Right ventricle myocardium superior (tissue), 1 donor: ENCODE measurements around the gene MT1M. TPM values are rescaled to one million over a fixed set of nuclear protein-coding genes. Genes with fewer than 3 reads are reported as not detected.
A peak's percentile ranks its signal among the peaks of the same experiment; 100 is the strongest.

Source experiments
- ATAC-seq: fragments of 200-7000 bp; cut with Tn5 transposase; one replicate; pipeline ENCODE4 v1.9.1; 2020; ENCODE audit warnings: mild to moderate bottlenecking; ENCODE audit not compliant: poor library complexity
- DNase-seq: peaks from one replicate; pipeline ENCODE4 v3.0.0-alpha.2; 2020
- intact Hi-C: fragments of 100-400 bp; cut with DNase I; formaldehyde crosslinking; loops from one replicate; pipeline ENCODE4 v1.11.2; 2022
- total RNA-seq: library from RNA; stranded (reverse); fragmentation: NEBNext Ultra II Directional; extraction: Animal tissue kit (Norgen Biotek cat#: 25700); gene quantifications from one replicate; pipeline ENCODE4 v1.2.1, GENCODE V29; 2021
- donor health status: DM: no; HTN: yes; CAD: no; lungs with severe emphysema.

The MT1M gene
- total RNA-seq, 1 donor from 2014 or later = 5.4 TPM

DNA sequence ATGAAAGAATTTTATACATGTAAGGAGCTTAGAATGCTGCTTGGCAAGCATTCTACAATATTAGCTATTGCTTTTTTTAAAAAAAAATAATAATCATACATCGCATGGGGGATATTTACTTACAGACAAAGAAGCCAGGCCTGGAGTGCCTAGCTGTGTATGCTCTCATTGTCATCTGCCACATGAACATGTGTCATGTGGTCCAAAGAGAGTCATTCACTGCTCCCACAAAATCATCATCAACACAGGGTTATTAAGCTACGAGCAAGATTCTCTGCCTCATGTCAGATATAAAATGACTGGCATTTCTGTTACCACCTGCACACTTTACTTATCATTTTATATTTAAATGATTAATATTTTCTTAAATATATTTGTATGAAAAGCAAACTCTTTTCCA lies 8.8 kb upstream of the MT1M start:
- ATAC-seq (no peak), DNase-seq (no peak)
- intact Hi-C loops = no loop called here

DNA sequence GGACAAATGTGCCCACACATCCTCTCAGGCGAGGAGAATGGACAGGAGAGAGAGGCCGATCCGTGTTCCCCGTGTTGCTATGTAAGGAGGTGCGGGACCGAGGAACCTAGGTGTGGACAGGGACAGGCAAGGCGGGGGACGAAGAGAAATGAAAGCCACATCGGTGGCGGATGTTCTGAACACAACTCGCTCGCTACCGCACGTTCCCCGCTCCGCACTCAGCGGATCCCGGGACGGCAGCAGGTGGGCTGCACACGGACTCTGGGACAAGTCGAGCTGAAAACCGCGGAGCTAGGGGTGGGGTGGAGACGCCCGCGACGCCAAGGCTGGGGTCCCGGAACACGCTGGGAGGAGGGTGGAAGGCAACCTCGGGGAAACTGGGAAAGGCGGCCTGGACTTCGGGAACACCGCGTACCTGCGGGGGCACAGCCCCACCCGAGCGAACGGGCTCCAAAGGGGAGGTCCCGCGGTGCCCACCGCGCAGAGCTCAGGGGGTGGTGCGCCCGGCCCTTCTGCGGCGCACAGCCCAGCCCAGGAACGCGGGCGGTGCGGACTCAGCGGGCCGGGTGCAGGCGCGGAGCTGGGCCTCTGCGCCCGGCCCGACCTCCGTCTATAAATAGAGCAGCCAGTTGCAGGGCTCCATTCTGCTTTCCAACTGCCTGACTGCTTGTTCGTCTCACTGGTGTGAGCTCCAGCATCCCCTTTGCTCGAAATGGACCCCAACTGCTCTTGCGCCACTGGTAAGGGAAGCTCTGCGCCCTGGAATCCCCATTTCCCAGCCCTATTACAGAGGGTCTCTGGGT lies 7.1 kb upstream of the MT1M start, which contains the start of gene MT1E:
TSS of gene MT1E (plus strand) at position 642 of the 803 bp plus-strand sequence. CDS start at position 713, 71 bp downstream.
- DNase-seq (peak; percentile 92), ATAC-seq (peak; percentile 95)
- intact Hi-C loops = no loop called here

DNA sequence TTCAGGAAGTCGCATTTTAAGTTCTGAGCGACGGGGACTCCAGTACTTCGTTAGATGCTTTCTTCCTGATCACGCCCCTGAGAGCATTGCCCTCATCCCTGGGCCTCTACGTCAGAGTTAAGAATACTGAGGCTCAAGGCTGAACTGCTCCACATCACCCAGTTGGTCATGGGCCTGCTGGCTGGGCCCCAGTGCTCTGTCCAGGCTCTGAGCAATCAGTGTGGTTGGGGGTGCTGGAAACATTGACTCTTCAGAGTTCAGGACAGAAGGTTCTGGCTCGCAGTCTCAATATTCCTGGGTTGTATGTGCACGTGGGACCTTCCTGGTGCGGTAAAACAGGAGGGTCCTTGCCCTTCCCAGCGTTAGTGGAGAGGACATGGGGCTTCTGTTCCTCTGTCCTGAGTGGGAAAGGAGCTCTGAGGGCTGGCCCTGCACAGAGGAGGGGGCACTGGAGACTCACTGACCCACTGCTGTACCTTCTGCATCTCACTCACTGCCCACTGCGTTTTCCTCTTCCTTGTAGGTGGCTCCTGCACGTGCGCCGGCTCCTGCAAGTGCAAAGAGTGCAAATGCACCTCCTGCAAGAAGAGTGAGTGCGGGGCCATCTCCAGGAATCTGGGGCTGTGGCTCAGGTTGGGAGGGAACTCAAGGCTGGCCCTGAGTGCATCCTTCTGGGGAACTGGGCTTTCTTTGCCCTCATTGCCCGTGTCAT lies 6.4 kb upstream of the MT1M start:
- DNase-seq (peak; percentile 83), ATAC-seq (peak; percentile 75)
- intact Hi-C loops = no loop called here

DNA sequence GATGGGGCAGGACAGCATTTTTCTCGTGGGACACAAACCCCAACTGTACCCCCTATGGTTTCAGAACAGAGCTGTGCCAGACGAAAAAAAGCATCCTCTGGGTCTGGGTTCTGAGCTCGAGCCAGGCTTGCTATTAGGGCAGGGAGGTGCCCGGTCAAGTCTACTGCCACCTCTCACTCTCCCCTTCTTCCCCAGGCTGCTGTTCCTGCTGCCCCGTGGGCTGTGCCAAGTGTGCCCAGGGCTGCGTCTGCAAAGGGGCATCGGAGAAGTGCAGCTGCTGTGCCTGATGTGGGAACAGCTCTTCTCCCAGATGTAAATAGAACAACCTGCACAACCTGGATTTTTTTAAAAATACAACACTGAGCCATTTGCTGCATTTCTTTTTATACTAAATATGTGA lies 5.8 kb upstream of the MT1M start:
- ATAC-seq = peak; percentile 7
- intact Hi-C loops = no loop called here
- no peak for DNase-seq

DNA sequence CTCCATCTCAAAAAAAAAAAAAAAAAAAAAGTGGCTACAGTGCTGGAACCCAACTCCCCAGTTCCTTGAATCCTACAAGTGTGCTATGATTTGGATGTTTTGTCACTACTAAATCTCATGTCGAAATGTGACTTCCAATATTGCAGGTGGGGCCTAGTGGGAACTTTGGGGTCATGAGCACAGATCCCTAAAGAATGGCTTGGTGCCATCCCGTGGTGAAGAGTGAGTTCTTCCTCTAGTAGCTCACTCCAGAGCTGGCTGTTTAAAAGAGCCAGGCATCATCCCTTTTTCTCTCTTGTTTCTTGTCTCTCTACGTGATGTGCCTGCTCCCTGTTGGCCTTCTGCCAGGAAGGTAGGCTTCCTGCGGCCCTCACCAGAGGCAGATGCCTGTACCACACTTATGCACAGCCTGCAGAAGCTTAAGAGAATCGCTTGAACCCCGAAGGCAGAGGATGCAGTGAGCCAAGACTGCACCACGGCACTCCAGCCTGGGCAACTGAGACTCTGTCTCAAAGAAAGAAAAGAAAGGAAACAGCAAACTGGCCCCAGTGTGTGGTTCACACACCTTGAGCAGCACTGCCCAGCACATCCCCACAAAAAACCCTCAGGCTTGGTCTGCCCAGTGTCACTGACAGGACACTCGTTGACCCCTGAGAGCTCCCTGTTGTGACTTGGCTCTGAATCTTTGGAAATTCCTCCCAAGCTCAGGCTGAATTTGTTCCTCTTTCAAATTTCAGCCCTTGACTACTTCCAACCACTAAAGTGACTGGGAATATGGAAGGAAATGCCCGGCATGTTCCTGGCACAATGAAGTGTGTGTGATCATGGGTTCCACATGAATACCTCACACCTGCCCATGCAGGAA lies 3.7 kb upstream of the MT1M start:
- intact Hi-C loops = no loop called here
- ATAC-seq (no peak), DNase-seq (no peak)

DNA sequence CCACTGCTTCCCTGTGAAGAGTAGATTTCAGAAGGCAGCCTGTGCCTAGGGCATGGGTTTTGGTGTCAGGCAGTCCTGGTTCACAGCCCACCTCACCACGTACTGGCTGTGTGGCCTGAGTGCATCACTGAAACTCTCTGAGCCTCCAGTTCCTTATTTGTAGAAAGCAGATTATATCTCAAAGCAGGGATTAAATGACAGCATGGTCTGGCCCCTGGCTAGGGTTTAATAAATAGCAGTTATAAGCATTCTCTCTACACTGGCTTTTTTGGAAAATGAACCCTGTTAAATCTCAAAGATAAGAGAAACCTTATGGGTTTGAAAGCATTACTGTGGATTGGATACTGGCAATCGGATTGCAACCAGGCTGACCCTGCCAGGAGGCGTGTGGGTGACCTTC lies 2.9 kb upstream of the MT1M start:
- no peak for DNase-seq
- no peak for ATAC-seq
- intact Hi-C loops = no loop called here

DNA sequence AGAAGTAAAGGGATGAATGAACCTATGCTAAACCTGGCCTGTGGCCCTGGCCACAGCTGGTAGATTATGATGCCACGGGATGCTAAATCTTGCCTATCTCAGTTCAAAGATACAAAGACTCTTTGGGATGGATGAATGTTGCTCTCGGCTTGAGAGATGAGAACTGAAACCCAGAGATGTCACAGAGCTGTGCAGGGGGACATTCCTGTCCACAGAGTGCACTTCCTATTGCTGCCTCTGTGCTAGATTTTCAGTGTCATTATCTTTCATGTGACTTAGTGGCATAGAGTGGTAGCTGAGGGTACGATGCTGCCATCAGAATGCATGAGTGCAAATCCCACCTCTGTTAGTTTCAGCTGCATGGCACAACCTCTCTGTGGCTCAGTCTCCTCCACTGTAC lies 2.3 kb upstream of the MT1M start:
- ATAC-seq (no peak), DNase-seq (no peak)
- intact Hi-C loops = no loop called here

DNA sequence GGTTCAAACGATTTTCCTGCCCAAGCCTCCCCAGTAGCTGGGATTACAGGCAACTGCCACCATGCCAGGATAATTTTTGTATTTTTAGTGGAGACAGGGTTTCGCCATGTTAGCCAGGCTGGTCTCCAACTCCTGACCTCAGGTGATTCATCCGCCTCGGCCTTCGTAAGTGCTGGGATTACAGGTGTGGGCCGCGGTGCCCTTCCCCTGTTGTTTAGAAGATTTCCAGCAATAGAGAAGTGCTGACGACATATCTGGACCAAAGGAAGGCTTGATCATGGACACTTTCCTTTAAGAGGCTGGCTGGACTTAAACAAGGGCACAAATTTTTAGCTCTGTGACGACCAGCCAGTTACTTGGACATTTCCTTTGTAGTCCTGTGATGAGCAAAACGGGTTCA lies 1.3 kb upstream of the MT1M start:
- DNase-seq (no peak), ATAC-seq (no peak)
- intact Hi-C loops = no loop called here

DNA sequence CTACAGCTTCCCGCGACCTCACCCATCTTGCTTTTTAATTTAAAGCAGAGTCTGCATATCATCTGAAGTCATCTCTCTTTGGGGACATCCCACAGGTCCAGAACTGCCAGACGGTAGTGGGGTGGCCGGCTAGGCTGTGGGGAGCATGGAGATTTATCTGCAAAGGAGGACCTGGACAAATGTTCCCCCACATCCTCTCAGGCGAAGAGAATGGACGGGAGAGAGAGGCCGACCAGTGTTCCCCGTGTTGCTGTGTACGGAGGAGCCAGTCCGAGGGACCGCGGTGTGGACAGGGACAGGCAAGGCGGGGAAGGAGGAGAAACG lies 665 bp upstream of the MT1M start:
- no peak for ATAC-seq
- no peak for DNase-seq
- intact Hi-C loops = no loop called here

DNA sequence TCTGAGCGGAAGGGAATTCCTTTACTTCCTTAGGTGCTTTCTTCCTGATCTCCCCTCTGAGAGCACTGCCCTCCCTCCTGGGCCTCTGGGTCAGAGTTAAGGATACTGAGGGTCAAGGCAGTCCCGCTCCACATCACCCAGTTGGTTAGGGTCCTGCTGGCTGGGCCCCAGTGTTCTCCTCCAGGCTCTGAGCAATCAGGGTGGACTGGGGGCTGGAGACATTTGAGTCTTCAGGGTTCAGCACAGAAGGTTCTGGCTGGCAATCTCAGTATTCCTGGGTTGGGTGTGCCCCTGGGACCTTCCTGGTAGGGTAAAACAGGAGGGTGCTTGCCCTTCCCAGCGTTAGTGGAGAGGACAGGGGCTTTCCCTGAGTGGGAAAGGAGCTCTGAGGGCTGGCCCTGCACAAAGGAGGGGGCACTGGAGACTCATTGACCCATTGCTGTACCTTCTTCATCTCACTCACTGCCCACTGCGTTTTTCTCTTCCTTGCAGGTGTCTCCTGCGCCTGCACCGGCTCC lies 448 bp downstream of the MT1M start:
- intact Hi-C loops = no loop called here

DNA sequence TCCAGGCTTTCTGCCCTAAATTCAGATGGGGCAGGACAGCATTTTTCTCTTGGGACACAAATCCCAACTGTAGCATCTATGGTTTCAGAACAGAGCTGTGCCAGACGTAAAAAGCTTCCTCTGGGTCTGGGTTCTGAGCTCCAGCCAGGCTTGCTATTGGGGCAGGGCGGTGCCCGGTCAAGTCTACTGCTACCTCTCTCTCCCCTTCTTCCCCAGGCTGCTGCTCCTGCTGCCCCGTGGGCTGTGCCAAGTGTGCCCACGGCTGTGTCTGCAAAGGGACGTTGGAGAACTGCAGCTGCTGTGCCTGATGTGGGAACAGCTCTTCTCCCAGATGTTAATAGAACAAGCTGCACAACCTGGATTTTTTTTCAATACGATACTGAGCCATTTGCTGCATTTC lies 1.1 kb downstream of the MT1M start:
- no peak for DNase-seq
- no peak for ATAC-seq
- intact Hi-C loops = no loop called here

More for the DNA sequence above, 448 bp downstream of the MT1M start:
- ATAC-seq = no peak
- no peak for DNase-seq

DNA sequence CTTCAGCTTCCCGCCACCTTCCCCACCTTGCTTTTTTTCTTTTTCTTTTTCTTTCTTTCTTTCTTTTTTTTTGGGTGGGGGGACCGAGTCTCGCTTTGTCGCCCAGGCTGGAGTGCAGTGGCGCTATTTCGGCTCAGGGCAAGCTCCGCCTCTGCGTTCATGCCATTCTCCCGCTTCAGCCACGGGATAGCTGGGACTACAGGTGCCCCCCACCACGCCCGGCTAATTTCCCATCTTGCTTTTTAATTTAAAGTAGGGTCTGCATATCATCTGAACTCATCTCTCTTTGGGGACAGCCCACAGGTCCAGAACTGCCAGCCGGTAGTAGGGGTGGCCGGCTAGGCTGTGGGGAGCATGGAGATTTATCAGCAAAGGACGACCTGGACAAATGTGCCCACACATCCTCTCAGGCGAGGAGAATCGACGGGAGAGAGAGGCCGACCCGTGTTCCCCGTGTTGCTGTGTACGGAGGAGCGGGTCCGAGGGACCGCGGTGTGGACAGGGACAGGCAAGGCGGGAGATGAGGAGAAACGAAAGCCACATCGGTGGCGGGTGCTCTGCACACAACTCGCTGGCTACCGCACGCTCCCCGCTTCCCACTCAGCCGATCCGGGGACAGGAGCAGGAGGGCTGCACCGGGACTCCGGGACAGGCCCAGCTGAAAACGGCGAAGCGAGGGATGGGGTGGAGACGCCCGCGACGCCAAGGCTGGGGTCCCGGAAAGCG lies 2.4 kb downstream of the MT1M start:
- intact Hi-C loops = no loop called here
- no peak for ATAC-seq

DNA sequence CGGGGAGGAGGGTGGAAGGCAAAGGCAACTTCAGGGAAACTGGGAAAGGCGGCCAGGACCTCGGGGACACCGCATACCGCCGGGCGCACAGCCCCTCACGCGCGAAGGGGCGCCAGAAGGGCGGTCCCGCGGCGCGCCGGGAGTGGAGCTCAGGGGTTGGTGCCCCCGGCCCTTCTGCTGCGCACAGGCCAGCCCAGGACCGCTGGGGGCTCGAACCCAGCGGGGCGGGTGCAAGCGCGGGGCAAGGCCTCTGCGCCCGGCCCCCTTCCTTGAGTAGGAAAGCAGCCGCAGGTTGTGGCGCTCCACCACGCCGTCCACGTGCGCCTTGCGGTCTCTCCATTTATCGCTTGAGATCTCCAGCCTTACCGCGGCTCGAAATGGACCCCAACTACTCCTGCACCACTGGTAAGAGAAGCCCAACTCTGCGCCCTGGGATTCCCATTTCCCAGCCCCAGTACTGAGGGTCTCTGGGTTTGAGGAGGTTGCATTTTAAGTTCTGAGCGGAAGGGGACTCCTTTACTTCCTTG lies 3.0 kb downstream of the MT1M start:
- ATAC-seq = no peak
- intact Hi-C loops = no loop called here
- no peak for DNase-seq

More for the DNA sequence above, 2.4 kb downstream of the MT1M start:
- no peak for DNase-seq

DNA sequence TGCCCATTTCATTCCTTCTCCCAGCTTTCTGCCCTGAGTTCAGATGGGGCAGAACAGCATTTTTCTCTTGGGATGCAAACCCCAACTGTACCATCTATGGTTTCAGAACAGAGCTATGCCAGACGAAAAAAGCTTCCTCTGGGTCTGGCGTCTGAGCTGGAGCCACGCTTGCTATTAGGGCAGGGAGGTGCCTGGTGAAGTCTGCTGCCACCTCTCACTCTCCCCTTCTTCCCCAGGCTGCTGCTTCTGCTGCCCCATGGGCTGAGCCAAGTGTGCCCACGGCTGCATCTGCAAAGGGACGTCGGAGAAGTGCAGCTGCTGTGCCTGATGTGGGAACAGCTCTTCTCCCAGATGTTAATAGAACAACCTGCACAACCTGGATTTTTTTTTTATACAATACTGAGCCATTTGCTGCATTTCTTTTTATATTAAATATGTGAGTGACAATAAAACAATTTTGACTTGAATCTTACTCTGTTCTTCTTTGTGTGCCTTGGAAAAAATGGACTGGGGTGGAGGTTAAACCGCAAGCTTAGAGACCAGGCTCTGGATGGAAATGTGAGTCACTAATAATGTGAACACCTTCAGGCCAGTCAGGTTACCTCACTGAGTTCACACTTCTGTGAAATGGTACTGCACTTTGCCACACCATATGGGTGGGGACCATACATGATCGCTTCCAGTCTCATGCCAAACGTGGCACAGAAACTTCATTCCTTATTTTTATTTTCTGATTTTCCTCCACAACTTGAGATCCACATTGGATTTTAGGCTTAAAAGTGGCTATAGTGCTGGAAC lies 4.4 kb downstream of the MT1M start:
- no peak for ATAC-seq
- intact Hi-C loops = no loop called here
- no peak for DNase-seq

DNA sequence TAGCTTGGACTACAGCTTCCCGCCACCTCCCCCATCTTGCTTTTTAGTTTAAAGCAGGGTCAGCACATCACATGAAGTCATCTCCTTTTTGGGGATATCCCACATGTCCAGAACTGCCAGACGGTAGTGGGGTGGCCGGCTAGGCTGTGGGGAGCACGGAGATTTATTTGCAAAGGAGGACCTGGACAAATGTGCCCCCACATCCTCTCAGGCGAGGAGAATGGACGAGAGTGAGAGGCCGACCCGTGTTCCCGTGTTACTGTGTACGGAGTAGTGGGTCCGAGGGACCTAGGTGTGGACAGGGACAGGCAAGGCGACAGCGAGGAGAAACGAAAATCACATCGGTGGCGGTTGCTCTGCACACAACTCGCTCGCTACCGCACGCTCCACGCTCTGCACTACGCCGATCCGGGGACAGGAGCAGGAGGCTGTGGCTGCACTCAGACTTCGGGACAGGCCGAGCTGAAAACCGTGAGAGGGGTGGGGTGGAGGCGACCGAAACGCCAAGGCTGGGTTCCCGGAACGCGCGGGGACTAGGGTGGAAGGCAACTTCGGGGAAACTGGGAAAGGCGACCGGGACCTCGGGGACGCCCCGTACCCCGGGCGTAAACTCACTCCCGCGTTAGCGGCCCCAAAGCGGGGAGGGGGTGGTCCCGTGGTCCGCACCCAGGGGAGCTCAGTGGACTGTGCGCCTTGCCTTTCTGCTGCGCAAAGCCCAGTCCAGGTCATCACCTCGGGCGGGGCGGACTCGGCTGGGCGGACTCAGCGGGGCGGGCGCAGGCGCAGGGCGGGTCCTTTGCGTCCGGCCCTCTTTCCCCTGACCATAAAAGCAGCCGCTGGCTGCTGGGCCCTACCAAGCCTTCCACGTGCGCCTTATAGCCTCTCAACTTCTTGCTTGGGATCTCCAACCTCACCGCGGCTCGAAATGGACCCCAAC lies 5.6 kb downstream of the MT1M start, which contains the start of gene MT1A:
TSS of gene MT1A (plus strand) at position 853 of the 937 bp plus-strand sequence. CDS start at position 926, 73 bp downstream.
- intact Hi-C loops = no loop called here
- ATAC-seq (peak; percentile 94), DNase-seq (peak; percentile 90)

DNA sequence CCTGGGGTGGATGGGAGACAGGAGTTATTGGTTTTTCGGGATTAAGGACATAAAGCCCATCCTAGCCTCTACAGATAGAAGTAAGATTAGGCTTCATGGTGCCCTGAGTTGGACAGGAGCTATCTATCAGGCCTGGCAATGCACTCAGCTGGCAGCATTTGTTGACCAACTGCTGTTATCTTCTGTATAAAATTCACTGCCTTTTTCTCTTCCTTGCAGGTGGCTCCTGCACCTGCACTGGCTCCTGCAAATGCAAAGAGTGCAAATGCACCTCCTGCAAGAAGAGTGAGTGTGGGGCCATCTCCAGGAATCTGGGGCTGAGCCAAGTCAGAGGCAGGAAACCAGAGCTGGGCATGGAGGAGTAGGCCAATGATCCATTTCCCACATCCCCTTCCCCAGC lies 6.6 kb downstream of the MT1M start:
- intact Hi-C loops = no loop called here
- ATAC-seq = no peak
- no peak for DNase-seq
